Mononuclear cell (primary cell): ENCODE data around the gene ZBP1. TPM values are rescaled to one million over a fixed set of nuclear protein-coding genes. Genes with fewer than 3 reads are reported as not detected.

ENCODE experiments used
- H3K27me3 ChIP-seq: 2 replicates; pipeline ENCODE4 v1.6.0; 2011; ENCODE audit warnings: low read length, control low read depth; ENCODE audit not compliant: insufficient read depth
- H3K4me1 ChIP-seq: 2 replicates; pipeline ENCODE4 v1.5.1; 2011; ENCODE audit warnings: mild to moderate bottlenecking, low read length, control low read depth; ENCODE audit not compliant: insufficient read depth
- H3K4me3 ChIP-seq: 2 replicates; pipeline ENCODE4 v1.5.1; 2011; ENCODE audit warnings: mild to moderate bottlenecking, low read length, moderate library complexity
- H3K9me3 ChIP-seq: 2 replicates; pipeline ENCODE4 v1.5.1; 2011; ENCODE audit warnings: low read depth, mild to moderate bottlenecking, control low read depth, low read length
- total RNA-seq: library from RNA; depleted of rRNA; stranded (reverse); fragments of >200 nt; gene quantifications from one replicate; pipeline ENCODE4 v1.2.3, GENCODE V29; 2012

ZBP1 gene
- total RNA-seq, 1 donor: 14.7 TPM

GRCh38 chr20:57661746-57662455 is 41.7 kb upstream of the ZBP1 start:
- Histone ChIP-seq H3K9me3 (no peaks in the 10 kb centered on the region), H3K27me3 (no peaks in the 10 kb centered on the region), H3K4me1 (peaks cover 14% of the 10 kb centered on the region), H3K4me3 (no peak overlapping the region)

- Histone ChIP-seq H3K4me3 (no peak overlapping the region), H3K4me1 (peaks cover 14% of the 10 kb centered on the region), H3K9me3 (no peaks in the 10 kb centered on the region), H3K27me3 (no peaks in the 10 kb centered on the region)
Measured at GRCh38 chr20:57660922-57661745, 40.9 kb upstream of the ZBP1 start.

GRCh38 chr20:57660181-57660921 is 40.1 kb upstream of the ZBP1 start:
- Histone ChIP-seq H3K9me3 (no peaks in the 10 kb centered on the region), H3K4me1 (peaks cover 14% of the 10 kb centered on the region), H3K27me3 (no peaks in the 10 kb centered on the region), H3K4me3 (no peak overlapping the region)

- Histone ChIP-seq H3K4me1 (peaks cover 15% of the 10 kb centered on the region), H3K27me3 (no peaks in the 10 kb centered on the region), H3K9me3 (no peaks in the 10 kb centered on the region), H3K4me3 (no peak overlapping the region)
Measured at GRCh38 chr20:57659517-57660180, 39.4 kb upstream of the ZBP1 start.

- Histone ChIP-seq H3K9me3 (no peaks in the 10 kb centered on the region), H3K4me3 (no peak overlapping the region), H3K27me3 (no peaks in the 10 kb centered on the region), H3K4me1 (peaks cover 19% of the 10 kb centered on the region)
Measured at GRCh38 chr20:57658833-57659516, 38.7 kb upstream of the ZBP1 start.

- no peak overlapping the region for H3K4me3 ChIP-seq
- no peaks in the 10 kb centered on the region for H3K9me3 ChIP-seq
- H3K27me3 ChIP-seq: no peaks in the 10 kb centered on the region
- H3K4me1 ChIP-seq: peaks cover 19% of the 10 kb centered on the region
Measured at GRCh38 chr20:57658447-57658832, 38.2 kb upstream of the ZBP1 start.

GRCh38 chr20:57657535-57658446 is 37.6 kb upstream of the ZBP1 start:
- H3K27me3 ChIP-seq: no peaks in the 10 kb centered on the region

GRCh38 chr20:57656821-57657534 is 36.8 kb upstream of the ZBP1 start:
- Histone ChIP-seq H3K9me3 (no peaks in the 10 kb centered on the region), H3K4me3 (no peak overlapping the region), H3K27me3 (no peaks in the 10 kb centered on the region), H3K4me1 (peaks cover 19% of the 10 kb centered on the region)

More at GRCh38 chr20:57657535-57658446, 37.6 kb upstream of the ZBP1 start:
- H3K4me1 ChIP-seq: peaks cover 19% of the 10 kb centered on the region
- H3K4me3 ChIP-seq: no peak overlapping the region
- no peaks in the 10 kb centered on the region for H3K9me3 ChIP-seq

- Histone ChIP-seq H3K4me1 (peaks cover 19% of the 10 kb centered on the region), H3K4me3 (no peak overlapping the region), H3K27me3 (no peaks in the 10 kb centered on the region), H3K9me3 (no peaks in the 10 kb centered on the region)
Measured at GRCh38 chr20:57656252-57656820, 36.1 kb upstream of the ZBP1 start.

GRCh38 chr20:57655809-57656155 is 35.6 kb upstream of the ZBP1 start:
- no peak overlapping the region for H3K4me3 ChIP-seq
- no peaks in the 10 kb centered on the region for H3K9me3 ChIP-seq
- peaks cover 19% of the 10 kb centered on the region for H3K4me1 ChIP-seq
- no peaks in the 10 kb centered on the region for H3K27me3 ChIP-seq

- peaks cover 19% of the 10 kb centered on the region for H3K4me1 ChIP-seq
- H3K4me3 ChIP-seq: no peak overlapping the region
- no peaks in the 10 kb centered on the region for H3K27me3 ChIP-seq
- H3K9me3 ChIP-seq: no peaks in the 10 kb centered on the region
Measured at GRCh38 chr20:57654998-57655808, 35.0 kb upstream of the ZBP1 start.

GRCh38 chr20:57654363-57654997 is 34.3 kb upstream of the ZBP1 start:
- Histone ChIP-seq H3K9me3 (no peaks in the 10 kb centered on the region), H3K27me3 (no peaks in the 10 kb centered on the region), H3K4me1 (peaks cover 19% of the 10 kb centered on the region), H3K4me3 (no peak overlapping the region)
